Lower leg skin (tissue), 3 donors: ENCODE data around the gene CRAMP1.

Source experiments
- CTCF ChIP-seq, 3 donors: fragments of 450-650 bp; IDR thresholded peaks; one replicate each; pipeline ENCODE4 v1.5.1; 2016; ENCODE audit warnings: antibody characterized with exemption in 3 of 3, mild to moderate bottlenecking in 3 of 3, moderate library complexity in 2 of 3
- POLR2A ChIP-seq, 2 donors: fragments of 450-650 bp; IDR thresholded peaks; one replicate each; pipeline ENCODE4 v1.6.1; 2016 to 2017; ENCODE audit warnings: antibody characterized with exemption in 2 of 2, mild to moderate bottlenecking in 1 of 2, moderate library complexity in 1 of 2

GRCh38 chr16:1642148-1642547, 30.0 kb downstream of the CRAMP1 start:
- TF ChIP-seq CTCF (IDR thresholded peaks at IDR 0.05): no peak
- no peak for TF ChIP-seq POLR2A (IDR thresholded peaks at IDR 0.05)
